GM18498 (cell line): ENCODE results near the gene KLC4.

Experiments used
- ATAC-seq: cut with Tn5 transposase; IDR thresholded peaks from one replicate; pipeline ENCODE4 v1.9.1; 2021; ENCODE audit warnings: mild to moderate bottlenecking, moderate library complexity; ENCODE audit not compliant: unreplicated experiment

Gene KLC4

GRCh38 chr6:43059168-43060033, at the start of gene KLC4, which contains the start of gene MRPL2:
Gene KLC4 (plus strand): TSS chr6:43059631. CDS start chr6:43061336, 1,705 bp downstream.
Gene MRPL2 (minus strand): TSS chr6:43059434. CDS start chr6:43059381, 53 bp downstream.
- ATAC-seq = peak; percentile 92

- ATAC-seq = no peak
These were observed 48.2 kb upstream of the KLC4 start for GRCh38 chr6:43011207-43011606.

GRCh38 chr6:43012364-43012763, 47.1 kb upstream of the KLC4 start:
- no peak for ATAC-seq

- no peak for ATAC-seq
These were observed 46.2 kb upstream of the KLC4 start for GRCh38 chr6:43013097-43013842.

GRCh38 chr6:43013843-43014433, 45.5 kb upstream of the KLC4 start, which contains the start of the genes KLHDC3 and MEA1:
Gene KLHDC3 (plus strand): TSS chr6:43014249. CDS start chr6:43017193, 2,944 bp downstream.
Gene MEA1 (minus strand): TSS chr6:43013946. CDS start chr6:43013813, 133 bp downstream.
- peak; percentile 96 for ATAC-seq

- no peak for ATAC-seq
These were observed 45.0 kb upstream of the KLC4 start for GRCh38 chr6:43014434-43014909.

- no peak for ATAC-seq
These were observed 43.1 kb upstream of the KLC4 start for GRCh38 chr6:43016176-43016942.

GRCh38 chr6:43016943-43017334, 42.5 kb upstream of the KLC4 start:
- ATAC-seq = no peak

- ATAC-seq = no peak
These were observed 40.3 kb upstream of the KLC4 start for GRCh38 chr6:43019152-43019551.

- no peak for ATAC-seq
These were observed 39.3 kb upstream of the KLC4 start for GRCh38 chr6:43020052-43020705.

GRCh38 chr6:43020847-43021246, 38.6 kb upstream of the KLC4 start:
- no peak for ATAC-seq

GRCh38 chr6:43021270-43022047, 38.0 kb upstream of the KLC4 start, which contains the start of gene RRP36:
Gene RRP36 (plus strand): TSS chr6:43021623. CDS start chr6:43021655, 32 bp downstream.
- peak; percentile 89 for ATAC-seq

GRCh38 chr6:43024436-43024835, 35.0 kb upstream of the KLC4 start:
- no peak for ATAC-seq

GRCh38 chr6:43026365-43026764, 33.1 kb upstream of the KLC4 start:
- no peak for ATAC-seq

GRCh38 chr6:43029120-43029519, 30.3 kb upstream of the KLC4 start:
- no peak for ATAC-seq

- no peak for ATAC-seq
These were observed 27.1 kb upstream of the KLC4 start for GRCh38 chr6:43032326-43032725.

GRCh38 chr6:43033496-43034189, 25.8 kb upstream of the KLC4 start:
- ATAC-seq = no peak

- no peak for ATAC-seq
These were observed 25.3 kb upstream of the KLC4 start for GRCh38 chr6:43034190-43034525.
